H1 (cell line): ENCODE data around the gene TJP3. TPM values are rescaled to one million over a fixed set of nuclear protein-coding genes. Genes with fewer than 3 reads are reported as not detected.

ENCODE experiments used
- CTCF ChIA-PET: fragments of 300-600 bp; sonication (Branson Sonifier 250); formaldehyde crosslinking; loops from one replicate; lab custom pipeline; 2021; ENCODE audit not compliant: partially characterized antibody; lab: Charles Lee
- POLR2A ChIA-PET: fragments of 300-600 bp; sonication (Branson Sonifier 250); formaldehyde crosslinking; loops from one replicate; lab custom pipeline; 2021; ENCODE audit warnings: inconsistent platforms; ENCODE audit not compliant: partially characterized antibody; lab: Charles Lee
- DNase-seq, 2 experiments: peaks; one replicate each; pipeline versions ENCODE4 v3.0.0 to v3.0.0-alpha.2; 2010 to 2022; ENCODE audit warnings: low spot score in 2 of 2, low read depth in 1 of 2, mixed read lengths in 1 of 2
- FAIRE-seq: peaks from 2 replicates; lab custom pipeline; 2011; peaks lifted over from hg19 to GRCh38; lab: Jason Lieb, UNC
- H2AFZ ChIP-seq: 2 replicates; pipeline ENCODE4 v1.8.1; 2012; ENCODE audit warnings: low read length, inconsistent platforms
- H2AK5ac ChIP-seq: 2 replicates; pipeline ENCODE4 v1.6.1; 2013; ENCODE audit warnings: low read depth, low read length
- H2BK120ac ChIP-seq: replicated peaks from 2 replicates; pipeline ENCODE3; 2013; ENCODE audit warnings: low read depth, low read length, inconsistent platforms
- H2BK12ac ChIP-seq: 2 replicates; pipeline ENCODE4 v1.6.1; 2013; ENCODE audit warnings: low read depth, low read length
- H2BK15ac ChIP-seq: 2 replicates; pipeline ENCODE4 v1.6.1; 2013; ENCODE audit warnings: low read length
- H2BK20ac ChIP-seq: 2 replicates; pipeline ENCODE4 v1.6.1; 2013; ENCODE audit warnings: low read length
- H2BK5ac ChIP-seq: 2 replicates; pipeline ENCODE4 v1.6.1; 2013; ENCODE audit warnings: low read depth, low read length
- H3K14ac ChIP-seq: 2 replicates; pipeline ENCODE4 v1.6.1; 2013; ENCODE audit warnings: inconsistent platforms; ENCODE audit not compliant: insufficient read length
- H3K18ac ChIP-seq: 2 replicates; pipeline ENCODE4 v1.6.1; 2013; ENCODE audit warnings: low read length; ENCODE audit errors: extremely low read depth
- H3K23ac ChIP-seq: 2 replicates; pipeline ENCODE4 v1.6.1; 2013; ENCODE audit warnings: inconsistent platforms; ENCODE audit not compliant: insufficient read length
- H3K23me2 ChIP-seq: 2 replicates; pipeline ENCODE4 v1.6.1; 2013; ENCODE audit warnings: low read depth, low read length
- H3K27ac ChIP-seq: 2 replicates; pipeline ENCODE4 v1.6.1; 2011; ENCODE audit warnings: low read depth, low read length, inconsistent platforms
- H3K27me3 ChIP-seq, 4 experiments: replicated peaks in 1 of 4; 1 replicate in 1 of 4; 2 replicates in 3 of 4; pipeline versions ENCODE4 v1.6.1 to v1.8.1; 2011 to 2013; ENCODE audit warnings: low read length in 3 of 4, mild to moderate bottlenecking in 3 of 4, inconsistent platforms in 2 of 4, mixed read lengths in 2 of 4, moderate library complexity in 1 of 4; ENCODE audit not compliant: control insufficient read depth in 3 of 4, insufficient read depth in 3 of 4; ENCODE audit errors: extremely low read depth in 1 of 4
- H3K36me3 ChIP-seq, 4 experiments: 2 replicates each; pipeline versions ENCODE4 v1.6.1 to v1.8.1; 2011 to 2013; ENCODE audit warnings: mild to moderate bottlenecking in 4 of 4, low read length in 3 of 4, moderate library complexity in 2 of 4, control low read depth in 1 of 4, inconsistent platforms in 1 of 4; ENCODE audit not compliant: insufficient read depth in 4 of 4, control insufficient read depth in 2 of 4
- H3K4ac ChIP-seq: replicated peaks from 2 replicates; pipeline ENCODE3; 2013; ENCODE audit warnings: low read length, low read depth, mixed read lengths, inconsistent platforms; ENCODE audit not compliant: insufficient read length
- H3K4me1 ChIP-seq, 4 experiments: replicated peaks in 1 of 4; 1 replicate in 1 of 4; 2 replicates in 3 of 4; pipeline versions ENCODE4 v1.6.1 to v1.8.1; 2011 to 2013; ENCODE audit warnings: low read length in 3 of 4, inconsistent platforms in 2 of 4, mixed read lengths in 1 of 4; ENCODE audit not compliant: insufficient read depth in 4 of 4, control insufficient read depth in 3 of 4
- H3K4me2 ChIP-seq, 2 experiments: 2 replicates each; pipeline versions ENCODE4 v1.6.1 to v1.8.1; 2011 to 2013; ENCODE audit warnings: low read depth in 2 of 2, low read length in 2 of 2, control low read depth in 1 of 2, inconsistent platforms in 1 of 2, mild to moderate bottlenecking in 1 of 2; ENCODE audit not compliant: insufficient read depth in 1 of 2
- H3K4me3 ChIP-seq, 4 experiments: fragments of 200-600, 300-600 bp in 1 of 4; sonication (generic), shearing (Covaris generic), sonication (Bioruptor Twin) in 1 of 4; 2 replicates each; pipeline versions ENCODE4 v1.5.1 to v1.8.1; 2011 to 2016; ENCODE audit warnings: low read length in 4 of 4, low read depth in 3 of 4, control low read depth in 2 of 4, inconsistent platforms in 2 of 4, mild to moderate bottlenecking in 2 of 4, mixed read lengths in 1 of 4, moderate library complexity in 1 of 4; ENCODE audit not compliant: insufficient read depth in 2 of 4; ENCODE audit errors: extremely low read depth in 1 of 4
- H3K56ac ChIP-seq: replicated peaks from 2 replicates; pipeline ENCODE3; 2013; ENCODE audit warnings: low read depth, mild to moderate bottlenecking, mixed read lengths, low read length, inconsistent platforms; ENCODE audit not compliant: insufficient read length
- H3K79me1 ChIP-seq: 2 replicates; pipeline ENCODE4 v1.6.1; 2013; ENCODE audit warnings: low read depth, low read length, control low read depth
- H3K79me2 ChIP-seq, 2 experiments: 2 replicates each; pipeline versions ENCODE4 v1.6.1 to v1.8.1; 2012 to 2013; ENCODE audit warnings: low read length in 2 of 2, mild to moderate bottlenecking in 2 of 2, inconsistent platforms in 1 of 2; ENCODE audit not compliant: insufficient read depth in 2 of 2, control insufficient read depth in 1 of 2
- H3K9ac ChIP-seq, 4 experiments: replicated peaks in 1 of 4; 1 replicate in 1 of 4; 2 replicates in 3 of 4; pipeline versions ENCODE4 v1.6.1 to v1.8.1; 2011 to 2013; ENCODE audit warnings: low read depth in 3 of 4, low read length in 3 of 4, control low read depth in 2 of 4, mild to moderate bottlenecking in 2 of 4, moderate library complexity in 2 of 4, inconsistent platforms in 1 of 4; ENCODE audit errors: extremely low read depth in 1 of 4
- H3K9me3 ChIP-seq, 2 experiments: 2 replicates each; pipeline versions ENCODE4 v1.6.1 to v1.8.1; 2012 to 2013; ENCODE audit warnings: mild to moderate bottlenecking in 2 of 2, moderate library complexity in 2 of 2, control low read depth in 1 of 2, inconsistent platforms in 1 of 2, low read depth in 1 of 2, low read length in 1 of 2, mixed read lengths in 1 of 2; ENCODE audit not compliant: insufficient read depth in 2 of 2
- H4K20me1 ChIP-seq, 2 experiments: replicated peaks in 1 of 2; 2 replicates each; pipeline versions ENCODE3 to v1.8.1; 2011 to 2013; ENCODE audit warnings: inconsistent platforms in 2 of 2, low read length in 2 of 2, mild to moderate bottlenecking in 1 of 2; ENCODE audit not compliant: insufficient read depth in 2 of 2, control insufficient read depth in 1 of 2
- H4K5ac ChIP-seq: 2 replicates; pipeline ENCODE4 v1.6.1; 2013; ENCODE audit warnings: low read length, low read depth, mixed read lengths, inconsistent platforms; ENCODE audit not compliant: insufficient read length
- H4K8ac ChIP-seq: 2 replicates; pipeline ENCODE4 v1.8.0; 2013; ENCODE audit warnings: mild to moderate bottlenecking, moderate library complexity, low read length, inconsistent platforms; ENCODE audit not compliant: insufficient read depth; ENCODE audit errors: extremely low read depth
- H4K91ac ChIP-seq: replicated peaks from 2 replicates; pipeline ENCODE3; 2013; ENCODE audit warnings: low read length, mixed read lengths, inconsistent platforms; ENCODE audit not compliant: insufficient read length
- CBX8 ChIP-seq: fragments of 300-800, 300-1000 bp; sonication (generic); IDR thresholded peaks from 2 replicates; pipeline ENCODE4 v1.7.1; 2016; ENCODE audit warnings: low read depth, low read length, borderline replicate concordance
- CTBP2 ChIP-seq: IDR thresholded peaks from 2 replicates; pipeline ENCODE4 v1.7.0; 2011; ENCODE audit warnings: borderline replicate concordance, mild to moderate bottlenecking, moderate library complexity, mixed read lengths, low read length; ENCODE audit not compliant: insufficient read depth, insufficient read length
- RAD21 ChIP-seq, 2 experiments: IDR thresholded peaks in 1 of 2; conservative IDR thresholded peaks in 1 of 2; 2 replicates each; pipeline ENCODE4 v1.6.1; 2011; ENCODE audit warnings: low read depth in 2 of 2, low read length in 2 of 2, improper control_type of control experiment in 1 of 2, inconsistent platforms in 1 of 2, mild to moderate bottlenecking in 1 of 2, moderate library complexity in 1 of 2
- RBBP5 ChIP-seq: IDR thresholded peaks from 2 replicates; pipeline ENCODE4 v1.7.1; 2012; ENCODE audit warnings: low read depth, mild to moderate bottlenecking, inconsistent platforms, low read length, moderate library complexity, borderline replicate concordance
- SRF ChIP-seq: IDR thresholded peaks from 2 replicates; pipeline ENCODE4 v1.6.1; 2011; ENCODE audit warnings: mild to moderate bottlenecking, low read depth, low read length, moderate library complexity
- TAF7 ChIP-seq: optimal IDR thresholded peaks from 2 replicates; pipeline ENCODE3; 2011; ENCODE audit warnings: low read depth, mild to moderate bottlenecking, inconsistent platforms, low read length, moderate library complexity, borderline replicate concordance
- USF2 ChIP-seq: IDR thresholded peaks from 2 replicates; pipeline ENCODE4 v1.6.1; 2011; ENCODE audit warnings: low read length, improper control_type of control experiment
- WGBS, 2 experiments: shearing (Covaris generic) in 1 of 2; methylation state at CpG; one replicate each; pipeline versions ENCODE4 v1.1.6 to v1.1.7; 2013 to 2015; ENCODE audit warnings: low lambda C conversion rate in 2 of 2, mixed read lengths in 2 of 2, inconsistent platforms in 1 of 2, low coverage in 1 of 2, missing lambda C conversion rate in 1 of 2; ENCODE audit not compliant: insufficient replicate concordance in 2 of 2, insufficient coverage in 1 of 2, insufficient read length in 1 of 2; ENCODE audit errors: extremely low coverage in 1 of 2, missing lambda C conversion rate in 1 of 2; 5-methylcytosine and 5-hydroxymethylcytosine counted together
- polyA plus RNA-seq, 7 experiments: library from polyadenylated mRNA; depleted of rRNA in 3 of 7; stranded (reverse) in 5 of 7; unstranded in 2 of 7; fragments of >200 nt in 5 of 7; fragments of 200-250 nt in 2 of 7; gene quantifications; 1 replicate in 5 of 7; 2 replicates in 1 of 7; 4 replicates in 1 of 7; pipeline versions ENCODE4 v1.2.1 to v1.2.3, GENCODE V29; 2011 to 2013; ENCODE audit warnings: missing spikeins in 2 of 7, mixed read lengths in 2 of 7
- total RNA-seq: library from RNA; stranded (reverse); fragmentation: NEBNext Ultra II Directional; extraction: Animal tissue kit (Norgen Biotek cat#: 25700); gene quantifications from 2 replicates; pipeline ENCODE4 v1.2.1, GENCODE V29; 2021

TJP3 gene
- total and polyA plus RNA-seq, 2 of the 8 experiments (the other 6 are each of a cell fraction or from before 2014, with no cell fraction given) = 17.1 to 26.1 TPM

- H3K79me2 ChIP-seq = no peaks in the 10 kb centered on the region
- no peak overlapping the region for H2BK120ac ChIP-seq
- H2AFZ ChIP-seq = no peak overlapping the region
- WGBS, 2 experiments = 89% methylated on average over 2 of the region's 2 CpGs; no CpG with 5 or more reads in 1 of the 2 experiments
- no peak overlapping the region for H4K5ac ChIP-seq
- no peak overlapping the region for H3K18ac ChIP-seq
- H3K9me3 ChIP-seq = peaks cover 17 to 22% of the 10 kb centered on the region in 2 experiments
- H3K23ac ChIP-seq = no peak overlapping the region
- POLR2A ChIA-PET = interaction anchor here (1.4 kb wide), 1 partner anchor 19 kb away, joined by 4 read pairs; the partner anchor contains the start of genes APBA3 and MRPL54
- no peak overlapping the region for H3K4me3 ChIP-seq
- H2BK20ac ChIP-seq = no peak overlapping the region
- no peak overlapping the region for H3K14ac ChIP-seq
- H3K79me1 ChIP-seq = no peaks in the 10 kb centered on the region
- no peak overlapping the region for H3K56ac ChIP-seq
- H2BK12ac ChIP-seq = no peak overlapping the region
- no peak overlapping the region for H4K8ac ChIP-seq
- no peak overlapping the region for H4K91ac ChIP-seq
- peaks cover 10% of the 10 kb centered on the region; the same call in 1 of the 2 replicates for H3K23me2 ChIP-seq
- TF ChIP-seq TAF7 = no peak
- no peak for TF ChIP-seq CBX8
- TF ChIP-seq USF2 = no peak
- TF ChIP-seq SRF = no peak
- no peak for TF ChIP-seq RAD21 (IDR thresholded peaks at IDR 0.05 in 1 of 2, conservative IDR thresholded peaks at IDR 0.05 in 1 of 2; ENCODE audit: low read depth in 2 of 2, low read length in 2 of 2)
- TF ChIP-seq CTBP2 = no peak
- no peak for TF ChIP-seq RBBP5
- TF ChIP-seq, all 59 proteins: peak for 0
- H3K4me2 ChIP-seq = no peak overlapping the region
- H4K20me1 ChIP-seq = peaks cover 0 to under 1% of the 10 kb centered on the region in 2 experiments
- peaks cover 0 to 14% (median 3%) of the 10 kb centered on the region in 4 experiments; a peak in 2 of 8 replicates for H3K36me3 ChIP-seq
- H2AK5ac ChIP-seq = no peak overlapping the region
- H3K9ac ChIP-seq = no peak overlapping the region
- CTCF ChIA-PET = interaction anchor here (0.9 to 1.1 kb wide), 2 partner anchors 9 to 45 kb away, joined by 3 read pairs; no protein-coding TSS in a partner anchor
- H2BK5ac ChIP-seq = no peak overlapping the region
- H3K27me3 ChIP-seq = peaks cover 0 to 17% (median 7%) of the 10 kb centered on the region in 4 experiments; a peak in 6 of 7 replicates
- no peak overlapping the region for H2BK15ac ChIP-seq
- FAIRE-seq (no peak), DNase-seq (no peak)
- H3K27ac ChIP-seq = no peak overlapping the region
- H3K4me1 ChIP-seq = peaks cover 0 to 9% (median 1%) of the 10 kb centered on the region in 4 experiments; a peak in 3 of 7 replicates
- no peak overlapping the region for H3K4ac ChIP-seq
These were observed 73.4 kb downstream of the TJP3 start for GRCh38 chr19:3781603-3782002.
